GM19023 (cell line): ENCODE measurements around the gene FCN2.

Experiments
- ATAC-seq: cut with Tn5 transposase; IDR thresholded peaks from one replicate; pipeline ENCODE4 v1.9.1; 2021; ENCODE audit warnings: mild to moderate bottlenecking, moderate library complexity; ENCODE audit not compliant: unreplicated experiment

Gene FCN2

GRCh38 chr9:134908524-134909309, 28.1 kb downstream of the FCN2 start:
- no peak for ATAC-seq

GRCh38 chr9:134909511-134910481, 29.2 kb downstream of the FCN2 start:
- ATAC-seq, result no peak

- no peak for ATAC-seq
Observed at GRCh38 chr9:134912126-134912840, 31.7 kb downstream of the FCN2 start.

- ATAC-seq, result no peak
Observed at GRCh38 chr9:134913041-134913712, 32.6 kb downstream of the FCN2 start.

GRCh38 chr9:134913713-134914500, 33.3 kb downstream of the FCN2 start:
- no peak for ATAC-seq

GRCh38 chr9:134914501-134914834, 33.9 kb downstream of the FCN2 start:
- no peak for ATAC-seq

- no peak for ATAC-seq
Observed at GRCh38 chr9:134915046-134915985, 34.7 kb downstream of the FCN2 start.

GRCh38 chr9:134916161-134916665, 35.6 kb downstream of the FCN2 start:
- ATAC-seq, result no peak

- no peak for ATAC-seq
Observed at GRCh38 chr9:134917431-134918373, 37.1 kb downstream of the FCN2 start, which contains the start of gene FCN1. TSS of gene FCN1 (minus strand) at chr9:134917912. CDS start at chr9:134917871, 41 bp downstream.

GRCh38 chr9:134918646-134919045, 38.0 kb downstream of the FCN2 start:
- no peak for ATAC-seq

- no peak for ATAC-seq
Observed at GRCh38 chr9:134919303-134919702, 38.7 kb downstream of the FCN2 start.

GRCh38 chr9:134922066-134922931, 41.7 kb downstream of the FCN2 start:
- no peak for ATAC-seq

- no peak for ATAC-seq
Observed at GRCh38 chr9:134922932-134923240, 42.3 kb downstream of the FCN2 start.

GRCh38 chr9:134923466-134923865, 42.9 kb downstream of the FCN2 start:
- no peak for ATAC-seq

GRCh38 chr9:134925011-134925511, 44.5 kb downstream of the FCN2 start:
- ATAC-seq, result no peak

GRCh38 chr9:134928436-134929192, 48.0 kb downstream of the FCN2 start:
- no peak for ATAC-seq
